B cell (primary cell): ENCODE results near the gene EGF. TPM values are rescaled to one million over a fixed set of nuclear protein-coding genes. Genes with fewer than 3 reads are reported as not detected.

ENCODE experiments used
- ATAC-seq: fragments of 200-7000 bp; cut with Tn5 transposase; one replicate; pipeline ENCODE4 v1.10.0; 2021; ENCODE audit warnings: low read depth, mild to moderate bottlenecking, moderate number of reproducible peaks, moderate library complexity
- CTCF ChIA-PET: fragments of 350-600 bp; sonication (Branson Sonifier 250); formaldehyde crosslinking; loops from one replicate; lab custom pipeline; 2021; ENCODE audit warnings: antibody characterized with exemption, inconsistent platforms; lab: Charles Lee
- POLR2A ChIA-PET: fragments of 350-600 bp; sonication (Branson Sonifier 250); formaldehyde crosslinking; loops from one replicate; lab custom pipeline; 2021; ENCODE audit warnings: antibody characterized with exemption; lab: Charles Lee
- DNase-seq: peaks from one replicate; pipeline ENCODE4 v3.0.0; 2013
- H2AFZ ChIP-seq: 2 replicates; pipeline ENCODE4 v1.6.1; 2012; ENCODE audit warnings: mild to moderate bottlenecking, low read depth, low read length; ENCODE audit not compliant: insufficient read depth, poor library complexity, severe bottlenecking
- H3K27ac ChIP-seq, 2 donors: 1 replicate in 1 of 2; 2 replicates in 1 of 2; pipeline ENCODE4 v1.5.1; 2012 to 2013; ENCODE audit warnings: low read length in 2 of 2, mild to moderate bottlenecking in 2 of 2, moderate library complexity in 1 of 2
- H3K27me3 ChIP-seq, 4 experiments: fragments of 200-600 bp in 1 of 4; sonication (generic) in 1 of 4; replicated peaks in 1 of 4; 1 replicate in 2 of 4; 2 replicates in 2 of 4; pipeline versions ENCODE4 v1.6.1 to v1.7.0; 2013 to 2016; ENCODE audit warnings: low read length in 3 of 4, mild to moderate bottlenecking in 2 of 4, mixed read lengths in 1 of 4, moderate library complexity in 1 of 4; ENCODE audit not compliant: insufficient read depth in 4 of 4, control insufficient read depth in 3 of 4; ENCODE audit errors: control extremely low read depth in 1 of 4
- H3K36me3 ChIP-seq, 2 experiments: replicated peaks in 1 of 2; 1 replicate in 1 of 2; 2 replicates in 1 of 2; pipeline versions ENCODE4 v1.6.1 to v1.7.1; 2013; ENCODE audit warnings: low read length in 1 of 2; ENCODE audit not compliant: insufficient read depth in 2 of 2, control insufficient read depth in 1 of 2; ENCODE audit errors: control extremely low read depth in 1 of 2, extremely low read depth in 1 of 2
- H3K4me1 ChIP-seq, 2 donors: fragments of 200-600 bp in 1 of 2; sonication (generic) in 1 of 2; 1 replicate in 1 of 2; 2 replicates in 1 of 2; pipeline versions ENCODE4 v1.5.1 to v1.6.1; 2013 to 2017; ENCODE audit warnings: low read length in 2 of 2; ENCODE audit not compliant: control insufficient read depth in 2 of 2, insufficient read depth in 2 of 2
- H3K4me2 ChIP-seq: replicated peaks from 2 replicates; pipeline ENCODE3; 2012; ENCODE audit warnings: mild to moderate bottlenecking, low read depth, low read length; ENCODE audit not compliant: poor library complexity, severe bottlenecking
- H3K4me3 ChIP-seq, 5 experiments: fragments of 200-600 bp in 1 of 5; sonication (generic) in 1 of 5; 1 replicate in 3 of 5; 2 replicates in 2 of 5; pipeline versions ENCODE4 v1.5.1 to v1.7.0; 2011 to 2016; ENCODE audit warnings: low read length in 4 of 5, mild to moderate bottlenecking in 4 of 5, low read depth in 2 of 5, control low read depth in 1 of 5, moderate library complexity in 1 of 5; ENCODE audit not compliant: insufficient read depth in 1 of 5; ENCODE audit errors: control extremely low read depth in 1 of 5, extremely low read depth in 1 of 5
- H3K79me2 ChIP-seq: fragments of 200-600 bp; sonication (generic); one replicate; pipeline ENCODE4 v1.6.0; 2016; ENCODE audit warnings: low read length; ENCODE audit not compliant: control insufficient read depth, insufficient read depth
- H3K9ac ChIP-seq: fragments of 200-600 bp; sonication (generic); 2 replicates; pipeline ENCODE4 v1.6.1; 2017; ENCODE audit warnings: mild to moderate bottlenecking, low read length, moderate library complexity
- H3K9me3 ChIP-seq, 3 donors: one replicate each; pipeline versions ENCODE4 v1.6.1 to v1.7.1; 2013; ENCODE audit warnings: low read length in 2 of 3; ENCODE audit not compliant: control insufficient read depth in 2 of 3, insufficient read depth in 1 of 3; ENCODE audit errors: control extremely low read depth in 1 of 3
- H4K20me1 ChIP-seq: 2 replicates; pipeline ENCODE4 v1.6.0; 2012; ENCODE audit warnings: mild to moderate bottlenecking, low read length; ENCODE audit not compliant: insufficient read depth, control insufficient read depth, poor library complexity, severe bottlenecking
- H3K27ac Mint-ChIP-seq: one replicate; pipeline ENCODE4 v1.8.0; 2021; ENCODE audit warnings: mixed read lengths
- H3K27me3 Mint-ChIP-seq: one replicate; pipeline ENCODE4 v1.8.0; 2021; ENCODE audit warnings: mixed read lengths
- H3K4me1 Mint-ChIP-seq: one replicate; pipeline ENCODE4 v1.8.0; 2021; ENCODE audit warnings: mixed read lengths
- H3K4me3 Mint-ChIP-seq: one replicate; pipeline ENCODE4 v1.8.0; 2021; ENCODE audit warnings: mixed read lengths
- H3K9me3 Mint-ChIP-seq: one replicate; pipeline ENCODE4 v1.8.0; 2022; ENCODE audit warnings: mixed read lengths; ENCODE audit not compliant: insufficient read depth
- EZH2 ChIP-seq: IDR thresholded peaks from 2 replicates; pipeline ENCODE4 v1.6.1; 2012; ENCODE audit warnings: borderline replicate concordance, low read depth, mild to moderate bottlenecking, moderate library complexity, low read length; ENCODE audit not compliant: insufficient read depth, poor library complexity, severe bottlenecking
- WGBS: methylation state at CpG from one replicate; pipeline ENCODE4 v1.1.5; 2013; ENCODE audit warnings: missing lambda C conversion rate; ENCODE audit not compliant: insufficient coverage; 5-methylcytosine and 5-hydroxymethylcytosine counted together
- intact Hi-C: fragments of 100-400 bp; cut with micrococcal nuclease; formaldehyde crosslinking; loops from one replicate; pipeline ENCODE4 v1.10.0; 2022
- polyA plus RNA-seq: library from polyadenylated mRNA; depleted of rRNA; stranded (reverse); fragments of >200 nt; gene quantifications from 2 replicates; pipeline ENCODE4 v1.2.3, GENCODE V29; 2012
- total RNA-seq, 2 donors: library from RNA; stranded (reverse); fragments of 120-200 nt in 1 of 2; gene quantifications; 1 replicate in 1 of 2; 2 replicates in 1 of 2; pipeline versions ENCODE4 v1.2.3 to v1.2.4, GENCODE V29; 2013 to 2022
- TF ChIP-seq, protein P1 (sequence below): fragments of 200-600 bp; IDR thresholded peaks from one replicate; pipeline ENCODE4 v1.8.0; 2022; ENCODE audit warnings: antibody characterized with exemption, mild to moderate bottlenecking

Gene EGF
- total and polyA plus RNA-seq, 2 donors (not counting 1 experiment from before 2014, with no cell fraction given) = not detected

DNA sequence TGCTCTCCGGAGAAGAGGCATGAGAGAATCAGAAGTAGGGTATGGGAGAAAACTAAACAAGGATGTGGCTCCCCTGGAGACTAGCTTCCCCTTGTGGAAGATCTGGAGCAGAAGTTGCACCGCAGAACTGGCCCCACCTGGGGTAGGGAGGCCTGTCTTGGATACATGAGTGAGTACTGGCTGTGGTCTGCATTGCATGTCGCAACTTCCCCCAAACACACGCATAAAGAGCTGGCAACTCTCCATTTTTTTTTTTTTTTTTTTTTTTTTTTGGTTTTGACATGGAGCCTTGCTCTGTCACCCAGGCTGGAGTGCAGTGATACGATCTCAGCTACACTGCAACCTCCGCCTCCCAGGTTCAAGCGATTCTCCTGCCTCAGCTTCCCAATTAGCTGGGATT, 119.9 kb downstream of the EGF start:
- Histone ChIP-seq H3K9me3 (no peaks in the 10 kb centered on the region), H3K4me3 (no peak overlapping the region), H3K4me2 (no peak overlapping the region), H3K36me3 (no peaks in the 10 kb centered on the region), H2AFZ (no peak overlapping the region), H4K20me1 (no peaks in the 10 kb centered on the region), H3K27me3 (peaks cover 0 to 40% (median 33%) of the 10 kb centered on the region in 4 experiments), H3K4me1 (peaks cover 8 to 14% of the 10 kb centered on the region in 2 donors), H3K79me2 (no peaks in the 10 kb centered on the region), H3K9ac (no peak overlapping the region), H3K27ac (no peak overlapping the region)
- Mint-ChIP-seq H3K4me3 (no peak overlapping the region), H3K4me1 (peaks cover 6% of the 10 kb centered on the region), H3K27ac (no peak overlapping the region), H3K9me3 (no peaks in the 10 kb centered on the region), H3K27me3 (peaks cover 68% of the 10 kb centered on the region)
- WGBS = 23% methylated on average over 5 of the region's 7 CpGs
- CTCF ChIA-PET = interaction anchor here (1.3 kb wide), 1 partner anchor 34 kb away, joined by 3 read pairs; no protein-coding TSS in a partner anchor
- ATAC-seq (no peak), DNase-seq (no peak)
- intact Hi-C loops = no loop called here
- POLR2A ChIA-PET = no interaction called here
- TF ChIP-seq, protein P1, sequence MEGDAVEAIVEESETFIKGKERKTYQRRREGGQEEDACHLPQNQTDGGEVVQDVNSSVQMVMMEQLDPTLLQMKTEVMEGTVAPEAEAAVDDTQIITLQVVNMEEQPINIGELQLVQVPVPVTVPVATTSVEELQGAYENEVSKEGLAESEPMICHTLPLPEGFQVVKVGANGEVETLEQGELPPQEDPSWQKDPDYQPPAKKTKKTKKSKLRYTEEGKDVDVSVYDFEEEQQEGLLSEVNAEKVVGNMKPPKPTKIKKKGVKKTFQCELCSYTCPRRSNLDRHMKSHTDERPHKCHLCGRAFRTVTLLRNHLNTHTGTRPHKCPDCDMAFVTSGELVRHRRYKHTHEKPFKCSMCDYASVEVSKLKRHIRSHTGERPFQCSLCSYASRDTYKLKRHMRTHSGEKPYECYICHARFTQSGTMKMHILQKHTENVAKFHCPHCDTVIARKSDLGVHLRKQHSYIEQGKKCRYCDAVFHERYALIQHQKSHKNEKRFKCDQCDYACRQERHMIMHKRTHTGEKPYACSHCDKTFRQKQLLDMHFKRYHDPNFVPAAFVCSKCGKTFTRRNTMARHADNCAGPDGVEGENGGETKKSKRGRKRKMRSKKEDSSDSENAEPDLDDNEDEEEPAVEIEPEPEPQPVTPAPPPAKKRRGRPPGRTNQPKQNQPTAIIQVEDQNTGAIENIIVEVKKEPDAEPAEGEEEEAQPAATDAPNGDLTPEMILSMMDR = no peak
- TF ChIP-seq EZH2 = no peak

DNA sequence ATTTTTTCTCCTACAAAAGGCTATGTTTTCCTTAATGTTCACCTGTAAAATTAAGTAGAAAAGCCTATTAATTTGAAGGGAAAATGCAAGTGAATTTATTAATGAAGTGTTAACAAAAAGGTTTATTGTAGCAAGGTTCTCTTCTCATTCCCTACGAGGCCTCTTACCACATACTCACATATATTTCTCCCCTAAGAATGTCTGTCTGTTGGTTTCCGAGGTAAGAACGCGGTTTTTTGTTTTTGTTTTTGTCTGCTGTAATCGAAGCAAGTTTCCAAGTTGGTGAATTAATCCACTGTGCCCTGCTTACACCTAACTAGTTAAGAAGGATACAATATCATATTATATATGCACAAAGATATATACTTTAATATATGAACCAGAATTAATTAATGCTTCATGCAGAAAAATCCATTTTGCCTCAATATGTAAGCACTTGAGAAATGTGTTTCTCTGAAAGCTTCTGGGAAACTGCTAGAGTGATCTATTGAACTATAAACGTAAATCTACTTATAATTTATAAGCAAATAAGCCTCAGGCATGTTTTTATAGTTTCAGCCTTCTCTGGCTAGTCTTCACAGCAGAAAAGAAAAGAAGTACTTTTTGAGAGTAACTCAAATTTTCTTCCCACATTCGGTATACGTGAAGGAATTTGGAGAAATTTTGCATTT, 120.8 kb downstream of the EGF start:
- Histone ChIP-seq H3K9ac (no peak overlapping the region), H3K9me3 (no peaks in the 10 kb centered on the region), H3K4me1 (peaks cover 8 to 14% of the 10 kb centered on the region in 2 donors), H3K4me3 (no peak overlapping the region), H3K27me3 (peaks cover 0 to 40% (median 33%) of the 10 kb centered on the region in 4 experiments), H3K4me2 (no peak overlapping the region), H3K79me2 (no peaks in the 10 kb centered on the region), H4K20me1 (no peaks in the 10 kb centered on the region), H2AFZ (no peak overlapping the region), H3K27ac (no peak overlapping the region), H3K36me3 (no peaks in the 10 kb centered on the region)
- ATAC-seq (no peak), DNase-seq (no peak)
- no peak for TF ChIP-seq EZH2
- TF ChIP-seq, protein P1 = no peak
- H3K4me3 Mint-ChIP-seq = no peak overlapping the region
- H3K9me3 Mint-ChIP-seq = no peaks in the 10 kb centered on the region
- ChIA-PET POLR2A (no interaction called here), CTCF (interaction anchor here (1.3 kb wide), 1 partner anchor 35 kb away, joined by 3 read pairs; no protein-coding TSS in a partner anchor)
- WGBS = no CpG with 5 or more reads among the region's 8 CpGs
- no peak overlapping the region for H3K27ac Mint-ChIP-seq
- peaks cover 69% of the 10 kb centered on the region for H3K27me3 Mint-ChIP-seq
- intact Hi-C loops = no loop called here
- H3K4me1 Mint-ChIP-seq = peaks cover 6% of the 10 kb centered on the region
